Activated T-cell treated with anti-CD3 and anti-CD28 coated beads, Interleukin-2, amount 50 U/mL, for 24 hours (primary cell): ENCODE results near the gene CIB1.
A peak's percentile ranks its signal among the peaks of the same experiment; 100 is the strongest.
"Not testable (repeated sequence)": the region's sequence is repeated elsewhere in the genome, so short reads cannot be mapped to it uniquely, and the experiment has no call there.

ENCODE experiments used
- DNase-seq: peaks from one replicate; pipeline ENCODE4 v3.0.0-alpha.2; 2020
- H3K27ac Mint-ChIP-seq: 2 replicates; pipeline ENCODE4 v1.8.0; 2020; ENCODE audit warnings: mild to moderate bottlenecking, mixed read lengths
- H3K27me3 Mint-ChIP-seq: 2 replicates; pipeline ENCODE4 v1.8.0; 2020; ENCODE audit warnings: mixed read lengths
- H3K36me3 Mint-ChIP-seq: 2 replicates; pipeline ENCODE4 v1.8.0; 2020; ENCODE audit warnings: low read depth, mixed read lengths
- H3K4me1 Mint-ChIP-seq: 2 replicates; pipeline ENCODE4 v1.8.0; 2020; ENCODE audit warnings: low read depth, mixed read lengths
- H3K4me3 Mint-ChIP-seq: 2 replicates; pipeline ENCODE4 v1.8.0; 2020; ENCODE audit warnings: mild to moderate bottlenecking, moderate library complexity, mixed read lengths
- H3K9me3 Mint-ChIP-seq: 2 replicates; pipeline ENCODE4 v1.8.0; 2020; ENCODE audit warnings: mixed read lengths

Gene CIB1

GRCh38 chr15:90233387-90234095 is at the start of gene CIB1:
CIB1 (minus strand) TSS chr15:90233941; CDS start chr15:90233885, 56 bp downstream.
- Mint-ChIP-seq H3K36me3 (peaks cover 76% of the 10 kb centered on the region), H3K4me1 (peaks cover 55% of the 10 kb centered on the region), H3K4me3 (peak within 1 kb of the TSS; percentile 94), H3K27me3 (no peaks in the 10 kb centered on the region), H3K27ac (peak within 1 kb of the TSS; percentile 97), H3K9me3 (no peaks in the 10 kb centered on the region)
- peak; percentile 97 for DNase-seq

- not testable (repeated sequence) for H3K36me3 Mint-ChIP-seq
These were observed 47.9 kb upstream of the CIB1 start for GRCh38 chr15:90281637-90282036.

GRCh38 chr15:90280743-90281142 is 47.0 kb upstream of the CIB1 start:
- H3K27ac Mint-ChIP-seq, DNase-seq, H3K4me3 Mint-ChIP-seq, H3K36me3 Mint-ChIP-seq, H3K27me3 Mint-ChIP-seq, H3K9me3 Mint-ChIP-seq, H3K4me1 Mint-ChIP-seq: not testable (repeated sequence)

More at GRCh38 chr15:90281637-90282036, 47.9 kb upstream of the CIB1 start:
- H3K27ac Mint-ChIP-seq, H3K4me3 Mint-ChIP-seq, H3K9me3 Mint-ChIP-seq, H3K27me3 Mint-ChIP-seq, DNase-seq, H3K4me1 Mint-ChIP-seq: not testable (repeated sequence)

- not testable (repeated sequence) for DNase-seq, H3K9me3 Mint-ChIP-seq, H3K27me3 Mint-ChIP-seq, H3K4me3 Mint-ChIP-seq, H3K27ac Mint-ChIP-seq, H3K4me1 Mint-ChIP-seq
- peaks cover 30% of the 10 kb centered on the region for H3K36me3 Mint-ChIP-seq
These were observed 44.7 kb upstream of the CIB1 start for GRCh38 chr15:90278467-90278866.

GRCh38 chr15:90271459-90272166 is 37.9 kb upstream of the CIB1 start:
- Mint-ChIP-seq H3K27ac (peak overlapping the region; percentile 88), H3K27me3 (no peaks in the 10 kb centered on the region), H3K36me3 (peaks cover 89% of the 10 kb centered on the region), H3K9me3 (no peaks in the 10 kb centered on the region), H3K4me3 (no peak overlapping the region), H3K4me1 (peaks cover 54% of the 10 kb centered on the region)
- DNase-seq = peak; percentile 19

GRCh38 chr15:90270502-90271150 is 36.9 kb upstream of the CIB1 start:
- Mint-ChIP-seq H3K36me3 (peaks cover 92% of the 10 kb centered on the region), H3K9me3 (no peaks in the 10 kb centered on the region), H3K27me3 (no peaks in the 10 kb centered on the region), H3K27ac (peak overlapping the region; percentile 88), H3K4me1 (peaks cover 56% of the 10 kb centered on the region), H3K4me3 (no peak overlapping the region)
- DNase-seq = peak; percentile 23

GRCh38 chr15:90268415-90268814 is 34.7 kb upstream of the CIB1 start:
- Mint-ChIP-seq H3K27ac (peak overlapping the region; percentile 69), H3K36me3 (peaks cover 78% of the 10 kb centered on the region), H3K4me3 (peak overlapping the region; percentile 95), H3K4me1 (peaks cover 70% of the 10 kb centered on the region), H3K27me3 (no peaks in the 10 kb centered on the region), H3K9me3 (no peaks in the 10 kb centered on the region)
- DNase-seq = no peak

GRCh38 chr15:90266485-90266884 is 32.7 kb upstream of the CIB1 start:
- Mint-ChIP-seq H3K27me3 (no peaks in the 10 kb centered on the region), H3K9me3 (no peaks in the 10 kb centered on the region), H3K36me3 (peaks cover 59% of the 10 kb centered on the region), H3K4me1 (peaks cover 54% of the 10 kb centered on the region), H3K27ac (peak overlapping the region; percentile 97), H3K4me3 (peak overlapping the region; percentile 95)
- DNase-seq = no peak

- Mint-ChIP-seq H3K4me1 (peaks cover 49% of the 10 kb centered on the region), H3K36me3 (peaks cover 54% of the 10 kb centered on the region), H3K4me3 (peak overlapping the region; percentile 95), H3K27ac (peak overlapping the region; percentile 97), H3K9me3 (no peaks in the 10 kb centered on the region), H3K27me3 (no peaks in the 10 kb centered on the region)
- peak; percentile 67 for DNase-seq
These were observed 32.3 kb upstream of the CIB1 start for GRCh38 chr15:90266061-90266431.

GRCh38 chr15:90265271-90266060 is 31.7 kb upstream of the CIB1 start, which contains the start of gene NGRN:
NGRN (plus strand) TSS chr15:90265672; CDS start chr15:90265713, 41 bp downstream.
- DNase-seq = peak; percentile 97
- no peaks in the 10 kb centered on the region for H3K9me3 Mint-ChIP-seq
- peaks cover 48% of the 10 kb centered on the region for H3K36me3 Mint-ChIP-seq
- peak within 1 kb of the TSS; percentile 97 for H3K27ac Mint-ChIP-seq
- H3K4me1 Mint-ChIP-seq = peaks cover 45% of the 10 kb centered on the region
- no peaks in the 10 kb centered on the region for H3K27me3 Mint-ChIP-seq
- H3K4me3 Mint-ChIP-seq = peak within 1 kb of the TSS; percentile 95

- Mint-ChIP-seq H3K4me3 (peak overlapping the region; percentile 95), H3K9me3 (no peaks in the 10 kb centered on the region), H3K36me3 (peaks cover 40% of the 10 kb centered on the region), H3K27ac (peak overlapping the region; percentile 97), H3K27me3 (no peaks in the 10 kb centered on the region), H3K4me1 (peaks cover 40% of the 10 kb centered on the region)
- peak; percentile 52 for DNase-seq
These were observed 30.9 kb upstream of the CIB1 start for GRCh38 chr15:90264671-90265070.

GRCh38 chr15:90262426-90262825 is 28.7 kb upstream of the CIB1 start:
- Mint-ChIP-seq H3K27ac (no peak overlapping the region), H3K4me3 (no peak overlapping the region), H3K4me1 (peaks cover 28% of the 10 kb centered on the region), H3K27me3 (no peaks in the 10 kb centered on the region), H3K36me3 (peaks cover 24% of the 10 kb centered on the region), H3K9me3 (no peaks in the 10 kb centered on the region)
- no peak for DNase-seq

GRCh38 chr15:90261811-90262210 is 28.1 kb upstream of the CIB1 start:
- H3K27ac Mint-ChIP-seq = no peak overlapping the region
- no peaks in the 10 kb centered on the region for H3K9me3 Mint-ChIP-seq
- no peak overlapping the region for H3K4me3 Mint-ChIP-seq
- peaks cover 23% of the 10 kb centered on the region for H3K4me1 Mint-ChIP-seq
- no peaks in the 10 kb centered on the region for H3K27me3 Mint-ChIP-seq
- peaks cover 18% of the 10 kb centered on the region for H3K36me3 Mint-ChIP-seq
- no peak for DNase-seq

- not testable (repeated sequence) for H3K27ac Mint-ChIP-seq, H3K4me3 Mint-ChIP-seq, H3K36me3 Mint-ChIP-seq, H3K9me3 Mint-ChIP-seq, DNase-seq, H3K27me3 Mint-ChIP-seq
- peaks cover 20% of the 10 kb centered on the region for H3K4me1 Mint-ChIP-seq
These were observed 27.0 kb upstream of the CIB1 start for GRCh38 chr15:90260731-90261130.
